ENCODE results near the gene ATP9B. TPM values are rescaled to one million over a fixed set of nuclear protein-coding genes. Genes with fewer than 3 reads are reported as not detected.

ATP9B gene
- total RNA-seq, 1 experiment from 2014 or later: 10.2 TPM

DNA sequence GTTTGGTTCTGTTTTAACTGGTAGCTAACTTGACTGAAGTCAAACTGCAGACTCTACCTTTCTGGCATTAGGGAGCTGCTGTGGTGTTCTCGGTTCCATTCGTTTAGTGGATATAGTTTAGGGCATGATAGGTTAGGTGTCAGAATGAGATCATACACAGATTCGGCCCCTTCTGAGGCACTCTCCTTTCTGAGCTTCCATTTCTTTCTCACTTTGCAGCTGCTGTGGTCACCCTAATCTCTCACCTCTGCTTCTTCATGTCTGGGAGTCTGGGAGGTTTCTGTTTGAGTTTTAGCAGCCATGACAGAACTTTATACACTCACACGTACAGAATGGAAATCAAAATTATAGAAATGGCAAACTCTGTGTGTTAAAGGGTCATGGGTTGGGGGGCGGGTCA, 122.8 kb downstream of the ATP9B start:
- no peak for DNase-seq (ENCODE audit: extremely low read depth, low read depth)

GRCh38 chr18:79193826-79194225, 124.6 kb downstream of the ATP9B start:
- DNase-seq (ENCODE audit: extremely low read depth, low read depth): no peak

- no peak for DNase-seq (ENCODE audit: extremely low read depth, low read depth)
Observed at GRCh38 chr18:79195716-79196683, 126.8 kb downstream of the ATP9B start.

- DNase-seq (ENCODE audit: extremely low read depth, low read depth): no peak
Observed at GRCh38 chr18:79197531-79197930, 128.3 kb downstream of the ATP9B start.

DNA sequence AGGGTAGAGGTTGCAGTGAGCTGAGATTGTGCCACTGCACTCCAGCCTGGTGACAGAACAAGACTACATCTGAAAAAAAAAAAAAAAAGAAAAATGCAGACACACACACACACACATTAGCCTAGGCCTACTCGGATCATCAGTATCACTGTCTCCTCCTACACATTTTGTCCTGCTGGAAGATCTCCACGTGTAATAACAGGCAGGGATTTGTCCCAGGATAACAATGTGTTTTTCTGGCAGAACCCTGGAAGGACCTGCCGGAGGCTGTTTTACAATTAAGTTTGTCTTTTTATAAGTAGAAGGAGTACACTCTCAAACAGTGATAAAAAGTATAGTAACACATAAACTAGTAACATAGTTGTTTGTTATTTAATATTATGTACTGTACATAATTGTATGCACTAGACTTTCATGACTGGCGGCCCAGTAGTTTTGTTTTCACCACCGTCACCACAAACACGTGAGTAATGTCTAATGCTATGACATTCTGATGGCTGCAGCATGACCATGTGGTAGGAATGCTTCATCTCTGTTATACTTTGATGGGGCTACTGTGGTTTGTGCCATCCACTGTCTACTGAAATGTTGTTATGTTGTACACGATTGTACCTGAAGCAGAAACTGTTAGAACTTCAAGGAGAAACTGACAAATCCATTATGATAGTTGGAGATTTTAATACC, 130.6 kb downstream of the ATP9B start:
- no peak for DNase-seq (ENCODE audit: extremely low read depth, low read depth)

- DNase-seq (ENCODE audit: extremely low read depth, low read depth): no peak
Observed at GRCh38 chr18:79200546-79201268, 131.5 kb downstream of the ATP9B start.

GRCh38 chr18:79203017-79203605, 133.9 kb downstream of the ATP9B start:
- DNase-seq (ENCODE audit: extremely low read depth, low read depth): no peak

DNA sequence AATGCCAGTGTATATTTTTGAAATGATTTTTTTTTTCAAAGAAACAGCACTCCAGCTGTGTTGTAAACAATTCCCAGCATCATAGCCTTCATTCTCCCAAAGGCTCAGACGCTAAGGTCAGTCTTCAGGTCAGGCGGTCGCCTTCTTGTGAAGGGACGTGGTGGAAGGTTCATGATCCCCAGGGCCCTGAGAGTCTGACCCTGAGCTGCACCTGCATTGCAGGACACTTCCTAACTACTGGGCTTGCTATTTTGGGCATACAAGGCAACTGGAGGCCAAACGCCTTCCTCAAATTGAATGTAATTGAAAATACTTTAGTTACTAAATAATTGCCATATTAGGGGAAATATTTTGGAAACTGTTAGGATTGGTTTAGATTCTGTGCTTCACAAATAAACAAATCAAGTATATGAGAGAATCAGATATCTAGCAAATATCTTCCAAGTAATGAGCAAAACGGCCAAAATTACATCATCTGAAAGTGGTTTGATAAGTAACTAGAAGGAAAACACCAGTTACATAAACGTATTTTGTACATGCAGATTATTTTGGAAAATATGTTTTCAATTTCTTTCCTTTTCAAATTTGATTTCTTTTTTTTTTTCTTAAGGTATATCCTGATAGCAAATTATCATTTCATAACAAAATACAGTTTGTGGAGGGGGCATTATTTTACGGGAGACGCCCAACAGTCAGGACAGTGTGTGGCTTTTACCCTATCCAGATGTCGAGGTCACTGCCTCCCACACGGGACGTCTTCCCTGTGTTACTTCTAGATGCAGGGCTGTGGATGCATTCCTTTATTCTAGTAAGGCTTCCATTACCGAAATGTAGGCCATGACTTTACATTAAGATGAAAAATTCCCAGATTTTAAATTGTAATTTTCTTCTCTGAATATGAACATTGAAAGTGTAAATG, 136.0 kb downstream of the ATP9B start:
- DNase-seq (ENCODE audit: extremely low read depth, low read depth): no peak

DNA sequence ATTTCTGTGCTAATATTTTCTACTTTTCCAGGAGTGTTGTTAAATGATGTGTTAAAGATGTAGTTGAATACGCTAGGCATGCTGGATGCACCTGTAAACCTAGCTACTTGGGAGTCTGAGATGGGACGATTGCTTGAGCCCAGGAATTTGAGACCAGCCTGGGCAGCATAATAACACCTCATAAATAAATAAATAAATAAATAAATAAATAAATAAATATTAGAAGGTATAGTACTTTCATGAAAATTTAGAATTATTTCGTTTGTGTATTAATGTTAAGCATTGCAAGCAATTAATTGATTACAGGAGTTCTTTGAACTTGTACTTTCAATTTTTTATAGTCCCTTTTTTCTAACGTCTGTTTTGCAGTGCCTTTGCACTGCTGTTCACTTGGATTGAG, 137.2 kb downstream of the ATP9B start:
- no peak for DNase-seq (ENCODE audit: extremely low read depth, low read depth)

GRCh38 chr18:79208906-79209305, 139.7 kb downstream of the ATP9B start:
- DNase-seq (ENCODE audit: extremely low read depth, low read depth): no peak

GRCh38 chr18:79210002-79210910, 141.1 kb downstream of the ATP9B start:
- DNase-seq (ENCODE audit: extremely low read depth, low read depth): no peak

DNA sequence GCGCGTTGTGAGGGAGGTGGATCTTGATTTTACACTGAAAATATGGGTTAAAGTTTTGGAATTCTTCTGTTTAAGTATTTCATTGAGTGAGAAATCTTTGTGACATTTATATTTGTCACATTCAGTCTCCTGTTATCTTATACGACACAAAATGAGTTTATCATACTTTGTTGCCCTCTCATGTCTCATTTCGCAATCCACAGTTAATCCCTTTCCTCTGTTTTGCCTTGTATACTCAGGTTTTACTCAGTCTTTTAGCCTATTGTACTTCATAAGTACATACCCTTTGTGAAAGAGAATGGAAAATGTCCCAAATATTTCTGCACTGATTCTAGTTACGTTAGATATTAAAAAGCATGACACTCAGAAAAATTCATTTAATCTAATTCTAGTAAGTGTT, 142.7 kb downstream of the ATP9B start:
- DNase-seq (ENCODE audit: extremely low read depth, low read depth): no peak

- no peak for DNase-seq (ENCODE audit: extremely low read depth, low read depth)
Observed at GRCh38 chr18:79214056-79214455, 144.9 kb downstream of the ATP9B start.

DNA sequence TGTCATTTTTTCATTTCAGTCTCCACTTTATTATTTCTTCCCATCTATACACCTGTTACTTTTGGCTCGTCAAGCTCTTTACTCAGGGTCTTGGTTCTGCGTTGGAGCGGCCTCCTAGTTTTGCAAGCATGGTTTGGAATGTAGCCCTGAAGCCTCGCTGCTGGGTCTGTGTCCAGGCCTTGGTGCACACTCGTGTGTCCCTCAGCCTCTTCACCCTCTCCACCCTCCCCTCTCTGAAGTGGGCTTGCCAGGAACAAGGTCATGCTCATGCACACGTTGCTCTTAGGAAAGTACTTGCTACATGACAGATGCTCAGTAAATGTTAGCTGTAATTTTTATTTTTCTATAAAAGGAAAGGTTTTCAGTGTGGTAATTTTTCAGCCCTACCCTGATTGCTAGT, 147.0 kb downstream of the ATP9B start:
- DNase-seq (ENCODE audit: extremely low read depth, low read depth): no peak

GRCh38 chr18:79217979-79218604, 148.9 kb downstream of the ATP9B start:
- no peak for DNase-seq (ENCODE audit: extremely low read depth, low read depth)

DNA sequence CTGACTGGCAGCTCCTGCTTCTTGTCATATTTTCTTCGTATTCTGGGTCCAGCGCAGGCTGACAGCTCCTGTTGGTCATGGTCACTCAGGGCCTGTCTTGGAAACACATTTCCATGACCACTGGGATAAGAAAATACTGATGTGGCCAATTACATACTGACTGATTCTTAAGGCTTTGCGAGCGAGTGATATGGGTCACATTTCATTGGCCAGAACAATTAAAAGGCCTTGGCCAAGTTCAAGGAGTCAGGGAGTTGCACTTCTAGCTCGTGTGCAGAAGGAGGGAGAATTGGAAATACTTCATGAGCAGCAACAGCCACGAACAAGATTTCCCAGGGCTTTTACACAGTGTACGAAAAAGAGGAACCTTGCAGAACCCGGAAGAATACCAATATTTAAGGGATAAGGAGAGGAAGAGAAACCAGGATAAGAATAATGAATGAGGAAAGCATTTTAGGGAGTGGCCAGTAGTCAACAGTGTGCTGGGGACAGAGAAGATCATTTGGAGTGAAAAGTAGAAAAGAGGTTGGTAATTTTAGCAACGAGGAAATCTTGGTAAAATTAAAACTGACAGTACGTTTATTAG, 149.5 kb downstream of the ATP9B start:
- DNase-seq (ENCODE audit: extremely low read depth, low read depth): no peak

DNA sequence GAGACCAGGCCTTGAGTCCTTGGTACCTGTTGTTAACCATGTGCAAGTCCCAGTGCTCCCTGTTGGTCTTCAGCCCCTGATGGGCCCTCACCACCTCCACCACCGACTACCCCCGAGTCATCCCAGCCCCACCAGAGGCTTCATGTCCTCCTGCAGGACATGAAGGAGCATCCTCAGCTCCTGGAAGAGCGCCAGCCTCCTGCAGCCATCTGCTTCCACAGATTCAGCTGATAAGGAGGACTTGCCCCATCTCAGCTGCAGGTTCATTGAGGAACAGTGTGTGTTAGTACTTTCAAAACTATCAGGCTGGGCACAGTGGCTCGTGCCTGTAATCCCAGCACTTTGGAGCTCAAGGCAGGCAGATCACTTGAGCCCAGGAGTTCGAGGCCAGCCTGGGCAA, 151.9 kb downstream of the ATP9B start:
- DNase-seq (ENCODE audit: extremely low read depth, low read depth): no peak

- DNase-seq (ENCODE audit: extremely low read depth, low read depth): no peak
Observed at GRCh38 chr18:79222790-79223189, 153.6 kb downstream of the ATP9B start.
